ENCODE measurements around the gene SLC22A23.
"Not testable (repeated sequence)": the region's sequence is repeated elsewhere in the genome, so short reads cannot be mapped to it uniquely, and the experiment has no call there.

Gene SLC22A23

DNA sequence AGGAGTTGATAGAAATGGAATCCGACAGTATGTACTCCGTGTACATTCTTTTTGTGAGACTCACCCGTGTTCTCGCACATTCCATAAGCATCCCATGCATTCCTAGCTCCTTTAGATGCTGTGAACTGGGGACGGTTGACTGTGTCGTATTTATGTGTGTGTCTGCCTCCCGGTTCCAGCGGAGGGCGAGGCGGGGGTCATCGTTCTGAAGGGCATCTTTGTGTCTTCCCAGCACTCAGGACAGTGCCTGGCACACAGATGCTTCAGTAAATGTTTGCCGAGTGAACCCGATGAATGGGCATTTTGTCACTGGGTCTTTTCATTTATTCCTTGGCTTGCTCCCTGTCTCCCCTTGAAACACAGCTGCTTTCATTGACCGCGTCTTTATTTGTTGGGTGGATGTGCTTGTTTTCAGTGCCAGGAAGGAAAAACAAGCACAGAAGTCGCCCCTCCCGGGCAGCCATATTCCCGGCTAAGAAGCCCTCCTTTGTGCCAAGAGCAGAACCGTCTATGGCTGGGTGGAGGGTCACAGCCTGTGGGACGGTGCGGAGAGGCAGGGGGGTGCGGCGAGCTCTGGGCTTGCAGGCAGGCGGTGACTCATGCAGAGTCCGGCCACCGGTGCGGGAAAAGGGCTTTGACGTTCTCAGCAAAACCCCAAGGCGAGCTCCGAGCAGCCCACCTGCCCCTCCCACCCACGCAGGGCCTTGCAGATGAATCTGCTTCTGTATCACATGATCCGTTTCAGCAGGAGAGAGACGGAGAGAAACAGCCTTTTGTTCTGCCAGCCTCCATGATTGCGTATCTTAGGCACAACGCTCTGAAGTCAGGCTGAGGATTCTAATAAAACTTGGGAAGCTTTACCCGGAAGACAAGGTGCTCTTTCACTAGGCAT is 209.3 kb downstream of the SLC22A23 start:
- Histone ChIP-seq H3K4me3 (ENCODE audit: low read length) (no peak overlapping the region), H3K79me2 (ENCODE audit: low read length) (no peaks in the 10 kb centered on the region), H3K4me1 (ENCODE audit: low read length) (peaks cover 3% of the 10 kb centered on the region; the same call in 1 of the 2 replicates), H4K20me1 (ENCODE audit: insufficient read depth, low read length) (no peaks in the 10 kb centered on the region), H3K27me3 (ENCODE audit: low read depth, low read length) (peaks cover 21% of the 10 kb centered on the region), H3K9me3 (ENCODE audit: insufficient read depth, low read length) (no peaks in the 10 kb centered on the region), H3K4me2 (ENCODE audit: low read length) (no peak overlapping the region), H3K27ac (ENCODE audit: low read length) (no peak overlapping the region), H2AFZ (ENCODE audit: low read depth, low read length) (no peak overlapping the region), H3K9ac (ENCODE audit: low read length) (no peak overlapping the region), H3K36me3 (replicated peaks; ENCODE audit: low read depth, low read length) (no peaks in the 10 kb centered on the region)
- TF ChIP-seq, protein P1, sequence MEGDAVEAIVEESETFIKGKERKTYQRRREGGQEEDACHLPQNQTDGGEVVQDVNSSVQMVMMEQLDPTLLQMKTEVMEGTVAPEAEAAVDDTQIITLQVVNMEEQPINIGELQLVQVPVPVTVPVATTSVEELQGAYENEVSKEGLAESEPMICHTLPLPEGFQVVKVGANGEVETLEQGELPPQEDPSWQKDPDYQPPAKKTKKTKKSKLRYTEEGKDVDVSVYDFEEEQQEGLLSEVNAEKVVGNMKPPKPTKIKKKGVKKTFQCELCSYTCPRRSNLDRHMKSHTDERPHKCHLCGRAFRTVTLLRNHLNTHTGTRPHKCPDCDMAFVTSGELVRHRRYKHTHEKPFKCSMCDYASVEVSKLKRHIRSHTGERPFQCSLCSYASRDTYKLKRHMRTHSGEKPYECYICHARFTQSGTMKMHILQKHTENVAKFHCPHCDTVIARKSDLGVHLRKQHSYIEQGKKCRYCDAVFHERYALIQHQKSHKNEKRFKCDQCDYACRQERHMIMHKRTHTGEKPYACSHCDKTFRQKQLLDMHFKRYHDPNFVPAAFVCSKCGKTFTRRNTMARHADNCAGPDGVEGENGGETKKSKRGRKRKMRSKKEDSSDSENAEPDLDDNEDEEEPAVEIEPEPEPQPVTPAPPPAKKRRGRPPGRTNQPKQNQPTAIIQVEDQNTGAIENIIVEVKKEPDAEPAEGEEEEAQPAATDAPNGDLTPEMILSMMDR (IDR thresholded peaks at IDR 0.05; ENCODE audit: low read depth, low read length): no peak
- no peak for TF ChIP-seq EZH2phosphoT487 (IDR thresholded peaks at IDR 0.05; ENCODE audit: low read depth)

DNA sequence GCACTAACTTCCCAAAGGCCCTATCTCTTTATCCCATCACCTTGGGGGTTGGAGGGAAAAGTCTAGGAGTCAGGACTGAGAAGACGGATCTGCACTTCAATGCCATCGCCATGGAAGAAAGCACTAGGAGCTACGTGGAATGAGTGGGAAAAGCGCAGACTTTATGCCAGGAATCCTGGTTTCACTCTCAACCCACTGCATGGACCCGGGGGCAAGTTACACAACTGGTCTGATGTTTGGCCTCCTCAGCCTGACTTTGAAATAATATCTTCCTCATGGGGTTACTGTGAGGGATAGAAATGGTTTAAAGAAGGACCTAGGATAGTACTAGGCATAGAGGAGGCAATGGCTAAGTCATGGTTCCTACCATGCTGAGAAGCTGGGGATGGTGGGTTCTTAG is 211.6 kb downstream of the SLC22A23 start:
- H3K4me1 ChIP-seq (ENCODE audit: low read length): no peaks in the 10 kb centered on the region
- peaks cover 21% of the 10 kb centered on the region for H3K27me3 ChIP-seq (ENCODE audit: low read depth, low read length)
- H3K4me3 ChIP-seq (ENCODE audit: low read length): no peak overlapping the region
- H4K20me1 ChIP-seq (ENCODE audit: insufficient read depth, low read length): no peaks in the 10 kb centered on the region
- H3K36me3 ChIP-seq (replicated peaks; ENCODE audit: low read depth, low read length): no peaks in the 10 kb centered on the region
- TF ChIP-seq, protein P1 (IDR thresholded peaks at IDR 0.05; ENCODE audit: low read depth, low read length): no peak
- TF ChIP-seq EZH2phosphoT487 (IDR thresholded peaks at IDR 0.05; ENCODE audit: low read depth): no peak
- no peak overlapping the region for H3K4me2 ChIP-seq (ENCODE audit: low read length)
- no peaks in the 10 kb centered on the region for H3K79me2 ChIP-seq (ENCODE audit: low read length)
- H3K9ac ChIP-seq (ENCODE audit: low read length): no peak overlapping the region
- H3K27ac ChIP-seq (ENCODE audit: low read length): no peak overlapping the region
- H2AFZ ChIP-seq (ENCODE audit: low read depth, low read length): no peak overlapping the region
- no peaks in the 10 kb centered on the region for H3K9me3 ChIP-seq (ENCODE audit: insufficient read depth, low read length)

DNA sequence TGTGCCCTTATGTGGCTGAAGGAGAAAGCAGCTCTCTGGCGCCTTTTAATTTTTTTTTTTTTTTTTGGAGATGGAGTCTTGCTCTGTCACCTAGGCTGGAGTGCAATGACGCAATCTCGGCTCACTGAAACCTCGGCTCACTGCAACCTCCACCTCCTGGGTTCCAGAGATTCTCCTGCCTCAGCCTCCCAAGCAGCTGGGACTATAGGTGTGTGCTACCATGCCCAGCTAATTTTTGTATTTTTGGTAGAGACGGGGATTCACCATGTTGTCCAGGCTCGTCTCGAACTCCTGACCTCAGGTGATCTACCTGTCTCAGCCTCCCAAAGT is 212.1 kb downstream of the SLC22A23 start:
- not testable (repeated sequence) for H3K27ac ChIP-seq (ENCODE audit: low read length)

DNA sequence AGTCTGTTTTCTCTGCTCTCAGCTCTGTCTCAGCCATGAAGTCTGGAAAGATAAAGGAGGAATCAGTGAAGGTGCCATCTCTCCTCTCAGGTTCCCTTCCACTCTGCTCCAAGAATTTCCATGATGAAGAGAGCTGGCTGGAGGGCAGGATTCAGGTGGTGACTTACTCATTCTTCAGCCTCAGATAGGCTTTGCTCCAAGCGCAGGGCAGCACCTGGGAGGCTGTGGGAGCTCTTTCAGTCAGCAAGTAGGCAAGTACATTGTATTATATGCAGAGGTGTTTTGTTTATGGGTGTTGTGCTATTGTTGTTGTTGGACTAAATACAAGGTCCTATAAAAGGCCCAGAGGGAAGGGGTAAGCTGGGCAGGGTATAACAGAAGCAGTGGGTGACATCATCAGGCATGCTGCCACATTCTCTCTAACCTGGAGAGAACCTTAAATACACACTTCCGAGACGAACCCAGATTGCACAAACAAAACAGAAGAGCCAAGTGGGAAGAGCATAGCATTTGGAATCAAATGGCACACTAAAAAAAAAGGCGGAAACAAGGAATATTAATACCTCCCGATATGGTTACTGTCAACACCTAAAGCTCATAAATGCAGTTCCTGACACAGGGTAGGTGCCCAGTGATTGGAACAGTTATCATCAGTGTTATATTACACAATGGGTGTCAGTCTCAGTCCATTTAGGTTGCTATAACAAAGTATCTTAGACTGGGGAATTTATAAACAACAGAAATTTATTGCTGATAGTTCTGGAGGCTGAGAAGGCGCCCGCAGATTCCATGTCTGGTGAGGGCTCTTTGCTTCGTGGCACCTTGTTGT is 212.6 kb downstream of the SLC22A23 start:
- H2AFZ ChIP-seq (ENCODE audit: low read depth, low read length): no peak overlapping the region
- no peak overlapping the region for H3K27ac ChIP-seq (ENCODE audit: low read length)
- H3K4me3 ChIP-seq (ENCODE audit: low read length): no peak overlapping the region
- H3K9ac ChIP-seq (ENCODE audit: low read length): no peak overlapping the region
- H3K27me3 ChIP-seq (ENCODE audit: low read depth, low read length): peaks cover 17% of the 10 kb centered on the region
- H3K79me2 ChIP-seq (ENCODE audit: low read length): no peaks in the 10 kb centered on the region
- no peaks in the 10 kb centered on the region for H3K36me3 ChIP-seq (replicated peaks; ENCODE audit: low read depth, low read length)
- TF ChIP-seq, protein P1 (IDR thresholded peaks at IDR 0.05; ENCODE audit: low read depth, low read length): no peak
- no peak overlapping the region for H3K4me2 ChIP-seq (ENCODE audit: low read length)
- H3K4me1 ChIP-seq (ENCODE audit: low read length): no peaks in the 10 kb centered on the region
- H3K9me3 ChIP-seq (ENCODE audit: insufficient read depth, low read length): no peaks in the 10 kb centered on the region
- no peaks in the 10 kb centered on the region for H4K20me1 ChIP-seq (ENCODE audit: insufficient read depth, low read length)

More for the DNA sequence above, 212.1 kb downstream of the SLC22A23 start:
- H3K79me2 ChIP-seq (ENCODE audit: low read length); H3K4me2 ChIP-seq (ENCODE audit: low read length); H3K9me3 ChIP-seq (ENCODE audit: insufficient read depth, low read length); H3K36me3 ChIP-seq (replicated peaks; ENCODE audit: low read depth, low read length); H3K9ac ChIP-seq (ENCODE audit: low read length); H3K4me3 ChIP-seq (ENCODE audit: low read length); H3K4me1 ChIP-seq (ENCODE audit: low read length); H2AFZ ChIP-seq (ENCODE audit: low read depth, low read length); H4K20me1 ChIP-seq (ENCODE audit: insufficient read depth, low read length): not testable (repeated sequence)
- H3K27me3 ChIP-seq (ENCODE audit: low read depth, low read length): peaks cover 21% of the 10 kb centered on the region

All from OCI-LY3 (cell line).